Ovary (tissue), 9 donors: Measurements from ENCODE around the gene C4BPB. TPM values are rescaled to one million over a fixed set of nuclear protein-coding genes. Genes with fewer than 3 reads are reported as not detected.

ENCODE experiments used
- DNase-seq, 5 donors: peaks; one replicate each; pipeline ENCODE4 v3.0.0-alpha.2; 2019 to 2020
- H3K27ac ChIP-seq, 2 donors: fragments of 200-600 bp; one replicate each; pipeline versions ENCODE4 v1.5.1 to v1.8.0; 2019 to 2022
- H3K27me3 ChIP-seq: fragments of 200-600 bp; one replicate; pipeline ENCODE4 v1.8.0; 2022
- H3K36me3 ChIP-seq: fragments of 200-600 bp; sonication (generic); one replicate; pipeline ENCODE4 v1.5.1; 2019
- H3K4me1 ChIP-seq: one replicate; pipeline ENCODE4 v1.8.1; 2013; ENCODE audit warnings: mild to moderate bottlenecking, moderate library complexity; ENCODE audit not compliant: insufficient read depth
- H3K4me3 ChIP-seq: fragments of 200-600 bp; sonication (generic); one replicate; pipeline ENCODE4 v1.5.1; 2017
- H3K9me3 ChIP-seq, 2 donors: fragments of 200-600 bp in 1 of 2; sonication (generic) in 1 of 2; one replicate each; pipeline versions ENCODE4 v1.5.1 to v1.8.1; 2013 to 2019; ENCODE audit warnings: mild to moderate bottlenecking in 1 of 2, moderate library complexity in 1 of 2
- CTCF ChIP-seq, 3 donors: fragments of 450-650 bp in 2 of 3; fragments of 200-600 bp in 1 of 3; IDR thresholded peaks; one replicate each; pipeline versions ENCODE4 v1.5.1 to v1.8.0; 2016 to 2022; ENCODE audit warnings: antibody characterized with exemption in 3 of 3, mild to moderate bottlenecking in 1 of 3
- EP300 ChIP-seq: sonication (generic); formaldehyde crosslinking; IDR thresholded peaks from one replicate; pipeline ENCODE4 v1.6.1; 2017; ENCODE audit warnings: antibody characterized with exemption
- POLR2A ChIP-seq: fragments of 450-650 bp; IDR thresholded peaks from one replicate; pipeline ENCODE4 v1.6.1; 2017; ENCODE audit warnings: antibody characterized with exemption, mild to moderate bottlenecking, moderate library complexity
- WGBS, 3 donors: extraction: QIAGEN DNeasy Blood & Tissue Kit in 1 of 3; methylation state at CpG; one replicate each; pipeline versions ENCODE4 v1.1.5 to v1.1.7; 2013 to 2017; 5-methylcytosine and 5-hydroxymethylcytosine counted together
- intact Hi-C, 4 donors: fragments of 100-400 bp; cut with DNase I; formaldehyde crosslinking; loops; one replicate each; pipeline versions ENCODE4 v1.11.0 to v1.15.1; 2022 to 2023
- polyA plus RNA-seq, 2 donors: library from polyadenylated mRNA; stranded (reverse); fragments of 200-250 nt in 1 of 2; fragments of 350-450 nt in 1 of 2; fragmentation: Illumina TruSeq in 1 of 2; extraction: RNeasy Lipid Tissue Mini Kit (QIAGEN cat#74804) in 1 of 2; gene quantifications; one replicate each; pipeline ENCODE4 v1.2.3, GENCODE V29; 2013 to 2014
- total RNA-seq, 7 donors: library from RNA; depleted of rRNA in 2 of 7; stranded (reverse); fragments of >200 nt in 2 of 7; fragmentation: NEBNext Ultra II Directional in 3 of 7; extraction: Animal tissue kit (Norgen Biotek cat#: 25700) in 3 of 7; gene quantifications; one replicate each; pipeline versions ENCODE4 v1.1.0 to v1.2.4, GENCODE V29; 2016 to 2023
- donor health status: DM: no; HTN: no; CAD: no; lungs with moderate emphysema.
- donor health status: DM: no; HTN: no; CAD: no.
- donor health status: Bipolar disorder and iron deficiency.
- donor health status: DM: yes; HTN: yes; CAD: no.
- donor health status: DM: no; HTN: no; CAD: no.
- donor health status: DM: yes; HTN: yes; CAD: no.

The C4BPB gene
- total and polyA plus RNA-seq, 9 donors, result 2.5 to 88.5 (median 20.3) TPM

- no peaks in the 10 kb centered on the region for H3K36me3 ChIP-seq
- H3K27ac ChIP-seq, result no peak overlapping the region
- no peak for DNase-seq
- H3K4me3 ChIP-seq, result no peak overlapping the region
- intact Hi-C loops, result loop anchor here in 1 of 4 donors (10.0 kb wide), 1 partner anchor 347 kb away; no protein-coding TSS in a partner anchor
- 77 to 88% (median 79%) methylated on average over 4 of the region's 4 CpGs for WGBS, 3 donors
- H3K4me1 ChIP-seq, result no peaks in the 10 kb centered on the region
- no peaks in the 10 kb centered on the region for H3K9me3 ChIP-seq
- H3K27me3 ChIP-seq, result no peaks in the 10 kb centered on the region
- TF ChIP-seq EP300 (no peak), POLR2A (no peak), CTCF (IDR thresholded peaks at IDR 0.05) (no peak)
Measured at GRCh38 chr1:207058252-207058651, 30.4 kb upstream of the C4BPB start.

- intact Hi-C loops, result loop anchor here in 1 of 4 donors (10.0 kb wide), 1 partner anchor 346 kb away; no protein-coding TSS in a partner anchor
- no peaks in the 10 kb centered on the region for H3K36me3 ChIP-seq
Measured at GRCh38 chr1:207058878-207059867, 29.5 kb upstream of the C4BPB start.

GRCh38 chr1:207059881-207060280 is 28.8 kb upstream of the C4BPB start:
- Histone ChIP-seq H3K4me3 (no peak overlapping the region), H3K27ac (no peak overlapping the region), H3K27me3 (no peaks in the 10 kb centered on the region), H3K9me3 (no peaks in the 10 kb centered on the region), H3K4me1 (no peaks in the 10 kb centered on the region), H3K36me3 (no peaks in the 10 kb centered on the region)
- intact Hi-C loops, result loop anchor here in 1 of 4 donors (10.0 kb wide), 1 partner anchor 345 kb away; no protein-coding TSS in a partner anchor
- DNase-seq, result no peak
- WGBS, 3 donors, result 42 to 54% (median 46%) methylated on average over 4 of the region's 4 CpGs
- no peak for TF ChIP-seq EP300
- no peak for TF ChIP-seq POLR2A
- no peak for TF ChIP-seq CTCF (IDR thresholded peaks at IDR 0.05)

More at GRCh38 chr1:207058878-207059867, 29.5 kb upstream of the C4BPB start:
- Histone ChIP-seq H3K27me3 (no peaks in the 10 kb centered on the region), H3K4me3 (no peak overlapping the region), H3K9me3 (no peaks in the 10 kb centered on the region), H3K4me1 (no peaks in the 10 kb centered on the region), H3K27ac (no peak overlapping the region)
- 76 to 83% (median 81%) methylated on average over 6 of the region's 6 CpGs for WGBS, 3 donors
- DNase-seq, result no peak
- TF ChIP-seq CTCF (IDR thresholded peaks at IDR 0.05) (no peak), POLR2A (no peak)

GRCh38 chr1:207060596-207060995 is 28.1 kb upstream of the C4BPB start:
- Histone ChIP-seq H3K4me3 (no peak overlapping the region), H3K27ac (no peak overlapping the region), H3K4me1 (no peaks in the 10 kb centered on the region), H3K36me3 (no peaks in the 10 kb centered on the region), H3K9me3 (no peaks in the 10 kb centered on the region), H3K27me3 (no peaks in the 10 kb centered on the region)
- no peak for DNase-seq
- intact Hi-C loops, result no loop called here
- 59 to 91% (median 74%) methylated on average over 3 of the region's 3 CpGs for WGBS, 3 donors
- no peak for TF ChIP-seq POLR2A
- no peak for TF ChIP-seq EP300

GRCh38 chr1:207062058-207062457 is 26.6 kb upstream of the C4BPB start:
- Histone ChIP-seq H3K27me3 (no peaks in the 10 kb centered on the region), H3K27ac (no peak overlapping the region), H3K4me1 (no peaks in the 10 kb centered on the region), H3K9me3 (no peaks in the 10 kb centered on the region), H3K36me3 (no peaks in the 10 kb centered on the region), H3K4me3 (no peak overlapping the region)
- DNase-seq, result no peak
- intact Hi-C loops, result no loop called here
- TF ChIP-seq POLR2A (no peak), CTCF (IDR thresholded peaks at IDR 0.05) (no peak), EP300 (no peak)
- WGBS, 3 donors, result 91 to 100% (median 94%) methylated on average over 1 of the region's 1 CpG
